Brain pericyte (primary cell): ENCODE data around the gene ZNF385B.

Experiments used
- DNase-seq: peaks from one replicate; pipeline ENCODE4 v3.0.0-alpha.2; 2012; ENCODE audit warnings: low read depth, low spot score

ZNF385B gene

DNA sequence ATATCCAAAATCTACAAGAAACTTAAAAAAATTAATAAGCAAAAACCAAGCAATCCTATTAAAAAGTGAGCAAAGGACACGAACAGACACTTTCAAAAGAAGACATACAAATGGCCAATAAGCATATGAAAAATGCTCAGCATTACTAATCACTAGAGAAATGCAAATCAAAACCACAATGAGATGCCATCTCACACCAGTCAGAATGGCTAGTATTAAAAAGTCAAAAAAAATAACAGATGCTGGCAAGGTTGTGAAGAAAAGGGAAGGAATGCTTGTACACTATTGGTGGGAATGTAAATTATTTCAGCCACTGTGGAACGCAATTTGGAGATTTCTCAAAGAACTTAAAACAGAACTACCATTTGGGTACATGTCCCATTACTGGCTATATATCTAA lies 467.9 kb downstream of the ZNF385B start:
- DNase-seq, result no peak
